Stimulated activated CD8-positive, alpha-beta memory T cell treated with anti-CD3 and anti-CD28 coated beads, Interleukin-4, amount 100 ng/mL, for 24 hours (primary cell): ENCODE data around the gene CCDC144A.
"Not testable (repeated sequence)": the region's sequence is repeated elsewhere in the genome, so short reads cannot be mapped to it uniquely, and the experiment has no call there.

ENCODE experiments used
- DNase-seq: peaks from one replicate; pipeline ENCODE4 v3.0.0-alpha.2; 2020; ENCODE audit warnings: low read depth

The CCDC144A gene

GRCh38 chr17:16751224-16751923 lies 61.3 kb downstream of the CCDC144A start:
- not testable (repeated sequence) for DNase-seq

- not testable (repeated sequence) for DNase-seq
Observed at GRCh38 chr17:16751924-16752287, 61.9 kb downstream of the CCDC144A start.

- not testable (repeated sequence) for DNase-seq
Observed at GRCh38 chr17:16757520-16757919, 67.5 kb downstream of the CCDC144A start.

- DNase-seq, result not testable (repeated sequence)
Observed at GRCh38 chr17:16758177-16758576, 68.1 kb downstream of the CCDC144A start.

- DNase-seq, result not testable (repeated sequence)
Observed at GRCh38 chr17:16768290-16769175, 78.5 kb downstream of the CCDC144A start.

GRCh38 chr17:16772394-16773145 lies 82.5 kb downstream of the CCDC144A start:
- not testable (repeated sequence) for DNase-seq

GRCh38 chr17:16773146-16773522 lies 83.1 kb downstream of the CCDC144A start:
- DNase-seq, result not testable (repeated sequence)

- not testable (repeated sequence) for DNase-seq
Observed at GRCh38 chr17:16787851-16788250, 97.8 kb downstream of the CCDC144A start.

GRCh38 chr17:16788889-16789536 lies 99.0 kb downstream of the CCDC144A start:
- DNase-seq, result not testable (repeated sequence)

- DNase-seq, result not testable (repeated sequence)
Observed at GRCh38 chr17:16789622-16790021, 99.6 kb downstream of the CCDC144A start.

GRCh38 chr17:16790313-16790871 lies 100.4 kb downstream of the CCDC144A start:
- not testable (repeated sequence) for DNase-seq

- not testable (repeated sequence) for DNase-seq
Observed at GRCh38 chr17:16794215-16794614, 104.2 kb downstream of the CCDC144A start.

GRCh38 chr17:16795894-16796293 lies 105.9 kb downstream of the CCDC144A start:
- DNase-seq, result not testable (repeated sequence)

- DNase-seq, result not testable (repeated sequence)
Observed at GRCh38 chr17:16804851-16805250, 114.8 kb downstream of the CCDC144A start.

GRCh38 chr17:16806599-16806998 lies 116.6 kb downstream of the CCDC144A start:
- not testable (repeated sequence) for DNase-seq

- DNase-seq, result not testable (repeated sequence)
Observed at GRCh38 chr17:16807620-16808019, 117.6 kb downstream of the CCDC144A start.

GRCh38 chr17:16810236-16810635 lies 120.2 kb downstream of the CCDC144A start:
- DNase-seq, result not testable (repeated sequence)

- DNase-seq, result not testable (repeated sequence)
Observed at GRCh38 chr17:16812126-16812525, 122.1 kb downstream of the CCDC144A start.

GRCh38 chr17:16814439-16814838 lies 124.4 kb downstream of the CCDC144A start:
- DNase-seq, result no peak

- no peak for DNase-seq
Observed at GRCh38 chr17:16817201-16817600, 127.2 kb downstream of the CCDC144A start.

GRCh38 chr17:16817940-16818339 lies 127.9 kb downstream of the CCDC144A start:
- not testable (repeated sequence) for DNase-seq
